SK-N-SH (cell line): ENCODE measurements around the gene CLCN2. TPM values are rescaled to one million over a fixed set of nuclear protein-coding genes. Genes with fewer than 3 reads are reported as not detected.

Source experiments
- CTCF ChIA-PET: fragments of 300-600, 350-600 bp; formaldehyde crosslinking; extraction: SDS; loops from one replicate; lab custom pipeline; 2021; lab: Yijun Ruan, JAX
- POLR2A ChIA-PET: fragments of 350-600 bp; sonication (Branson Sonifier 250); formaldehyde crosslinking; extraction: SDS; loops from one replicate; lab custom pipeline; 2020; ENCODE audit warnings: antibody characterized with exemption, inconsistent platforms; lab: Yijun Ruan, JAX
- DNase-seq: peaks from one replicate; pipeline ENCODE4 v3.0.0; 2012
- H2AFZ ChIP-seq: fragments of 200-600 bp; sonication (generic); 2 replicates; pipeline ENCODE4 v1.8.1; 2016; ENCODE audit warnings: antibody characterized with exemption, mild to moderate bottlenecking, low read depth
- H3F3A ChIP-seq: fragments of 200-600 bp; sonication (generic); replicated peaks from 2 replicates; pipeline ENCODE3; 2016; ENCODE audit warnings: antibody characterized with exemption, mild to moderate bottlenecking; ENCODE audit not compliant: insufficient read depth
- H3K27ac ChIP-seq, 2 experiments: fragments of 200-500 bp in 1 of 2; fragments of 200-600 bp in 1 of 2; sonication (Bioruptor generic) in 1 of 2; sonication (generic), shearing (Covaris generic) in 1 of 2; 2 replicates each; pipeline versions ENCODE4 v1.5.1 to v1.6.1; 2014 to 2016; ENCODE audit warnings: low read depth in 2 of 2, inconsistent platforms in 1 of 2, low read length in 1 of 2, mild to moderate bottlenecking in 1 of 2, mixed read lengths in 1 of 2
- H3K27me3 ChIP-seq: fragments of 200-600 bp; sonication (generic), shearing (Covaris generic); 2 replicates; pipeline ENCODE4 v1.6.1; 2016; ENCODE audit warnings: mixed run types; ENCODE audit not compliant: insufficient read depth
- H3K36me3 ChIP-seq, 2 experiments: fragments of 200-500 bp in 1 of 2; fragments of 200-600 bp in 1 of 2; sonication (Bioruptor generic) in 1 of 2; sonication (generic) in 1 of 2; replicated peaks in 1 of 2; 2 replicates each; pipeline versions ENCODE3 to v1.5.1; 2014 to 2016; ENCODE audit warnings: low read length in 1 of 2, mild to moderate bottlenecking in 1 of 2; ENCODE audit not compliant: insufficient read depth in 2 of 2, control insufficient read depth in 1 of 2
- H3K4me1 ChIP-seq, 2 experiments: fragments of 200-500 bp in 1 of 2; fragments of 200-600 bp in 1 of 2; sonication (Bioruptor generic) in 1 of 2; sonication (generic), shearing (Covaris generic) in 1 of 2; 2 replicates each; pipeline versions ENCODE4 v1.5.1 to v1.6.1; 2014 to 2016; ENCODE audit warnings: low read depth in 1 of 2, low read length in 1 of 2, mixed run types in 1 of 2; ENCODE audit not compliant: insufficient read depth in 2 of 2, control insufficient read depth in 1 of 2
- H3K4me2 ChIP-seq: fragments of 200-600 bp; sonication (generic), shearing (Covaris generic); 2 replicates; pipeline ENCODE4 v1.6.1; 2017; ENCODE audit warnings: mixed run types
- H3K4me3 ChIP-seq, 2 experiments: fragments of 200-500 bp in 1 of 2; fragments of 200-600 bp in 1 of 2; sonication (Bioruptor generic) in 1 of 2; sonication (generic), shearing (Covaris generic) in 1 of 2; 2 replicates each; pipeline versions ENCODE4 v1.5.1 to v1.8.1; 2014 to 2016; ENCODE audit warnings: low read depth in 2 of 2, inconsistent platforms in 1 of 2, low read length in 1 of 2, mild to moderate bottlenecking in 1 of 2, mixed read lengths in 1 of 2, moderate library complexity in 1 of 2
- H3K79me2 ChIP-seq: fragments of 200-600 bp; sonication (generic); 2 replicates; pipeline ENCODE4 v1.8.1; 2017; ENCODE audit warnings: mild to moderate bottlenecking; ENCODE audit not compliant: insufficient read depth
- H3K9ac ChIP-seq: fragments of 200-600 bp; sonication (generic); 2 replicates; pipeline ENCODE4 v1.6.1; 2017; ENCODE audit warnings: mixed run types
- H3K9me2 ChIP-seq: fragments of 200-600 bp; sonication (generic); 2 replicates; pipeline ENCODE4 v1.6.1; 2017; ENCODE audit warnings: mixed run types
- H3K9me3 ChIP-seq: fragments of 200-600 bp; sonication (generic); 2 replicates; pipeline ENCODE4 v1.6.1; 2017; ENCODE audit warnings: mixed run types, mild to moderate bottlenecking, moderate library complexity
- H4K20me1 ChIP-seq: fragments of 200-600 bp; sonication (generic); 2 replicates; pipeline ENCODE4 v1.6.1; 2017; ENCODE audit warnings: mild to moderate bottlenecking, mixed run types; ENCODE audit not compliant: insufficient read depth
- CHD2 ChIP-seq: fragments of 150-350 bp; IDR thresholded peaks from 2 replicates; pipeline ENCODE4 v1.6.1; 2018; ENCODE audit warnings: low read length; ENCODE audit not compliant: partially characterized antibody
- ELF1 ChIP-seq: IDR thresholded peaks from 2 replicates; pipeline ENCODE4 v1.4.0; 2012
- FOSL2 ChIP-seq: IDR thresholded peaks from 2 replicates; pipeline ENCODE4 v1.4.0; 2012; ENCODE audit warnings: low read depth, mild to moderate bottlenecking, moderate library complexity, borderline replicate concordance
- GABPA ChIP-seq: IDR thresholded peaks from 2 replicates; pipeline ENCODE4 v1.4.0; 2012; ENCODE audit warnings: low read depth, mild to moderate bottlenecking
- NRF1 ChIP-seq: IDR thresholded peaks from 2 replicates; pipeline ENCODE4 v1.6.1; 2012; ENCODE audit warnings: low read depth, mild to moderate bottlenecking, low read length
- POLR2AphosphoS5 ChIP-seq: IDR thresholded peaks from 2 replicates; pipeline ENCODE4 v1.6.1; 2012; ENCODE audit warnings: low read depth, low read length
- RAD21 ChIP-seq: IDR thresholded peaks from 2 replicates; pipeline ENCODE4 v1.6.1; 2012; ENCODE audit warnings: mild to moderate bottlenecking, low read length
- TCF12 ChIP-seq: IDR thresholded peaks from 2 replicates; pipeline ENCODE4 v1.4.0; 2012
- TEAD4 ChIP-seq: IDR thresholded peaks from 2 replicates; pipeline ENCODE4 v1.4.0; 2012; ENCODE audit warnings: mild to moderate bottlenecking, borderline replicate concordance; ENCODE audit not compliant: insufficient read depth
- YY1 ChIP-seq: IDR thresholded peaks from 2 replicates; pipeline ENCODE4 v1.4.0; 2012; ENCODE audit warnings: low read depth, mild to moderate bottlenecking
- WGBS: methylation state at CpG from one replicate; pipeline ENCODE4 v1.1.6; 2017; ENCODE audit warnings: low lambda C conversion rate; 5-methylcytosine and 5-hydroxymethylcytosine counted together
- polyA plus RNA-seq, 3 experiments: library from polyadenylated mRNA; depleted of rRNA; stranded (reverse); fragments of >200 nt; gene quantifications; 2 replicates each; pipeline ENCODE4 v1.2.3, GENCODE V29; 2012
- TF ChIP-seq, protein P1 (sequence below): IDR thresholded peaks from 2 replicates; pipeline ENCODE4; 2012
- TF ChIP-seq, protein P2 (sequence below): IDR thresholded peaks from 2 replicates; pipeline ENCODE4 v1.6.1; 2012; ENCODE audit warnings: mild to moderate bottlenecking, low read depth, low read length, moderate library complexity

Gene CLCN2
- polyA plus RNA-seq, 1 of the 3 experiments (the other 2 are of a cell fraction) = 9.1 TPM

DNA sequence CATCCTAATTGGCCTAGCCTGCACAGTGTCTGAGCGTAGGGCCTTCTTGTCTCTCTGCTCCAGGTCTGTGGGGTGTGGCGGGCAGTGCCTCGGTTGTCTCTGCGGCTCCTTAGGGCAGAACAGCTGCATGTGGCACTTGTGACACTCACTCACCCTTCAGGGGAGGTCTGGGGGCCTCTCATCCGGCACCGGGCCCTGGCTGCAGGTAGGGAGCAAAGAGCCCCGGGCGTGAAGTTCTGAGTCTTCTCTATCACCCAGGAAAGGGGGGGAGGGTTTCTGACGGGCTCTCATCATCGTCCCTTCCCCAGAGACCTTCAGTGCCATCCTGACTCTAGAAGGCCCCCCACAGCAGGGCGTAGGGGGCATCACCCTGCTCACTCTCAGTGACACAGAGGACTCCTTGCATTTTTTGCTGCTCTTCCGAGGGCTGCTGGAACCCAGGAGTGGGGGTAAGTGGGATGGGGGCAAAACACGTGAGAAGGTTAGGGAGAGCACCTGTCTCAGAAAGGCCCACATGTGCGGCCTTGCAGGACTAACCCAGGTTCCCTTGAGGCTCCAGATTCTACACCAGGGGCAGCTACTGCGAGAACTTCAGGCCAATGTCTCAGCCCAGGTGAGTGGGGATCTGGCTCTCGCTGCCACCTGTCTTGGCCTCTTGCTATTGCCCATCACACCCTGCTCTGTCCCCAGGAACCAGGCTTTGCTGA lies 21.1 kb upstream of the CLCN2 start:
- Histone ChIP-seq H2AFZ (no peak overlapping the region), H3K4me3 (no peak overlapping the region), H3K9me2 (no peaks in the 10 kb centered on the region), H4K20me1 (no peaks in the 10 kb centered on the region), H3K4me1 (peaks cover 0 to 12% of the 10 kb centered on the region in 2 experiments; a peak in 1 of 4 replicates), H3K79me2 (no peaks in the 10 kb centered on the region), H3K9ac (no peak overlapping the region), H3K9me3 (no peaks in the 10 kb centered on the region), H3K27ac (no peak overlapping the region), H3F3A (peaks cover 4% of the 10 kb centered on the region), H3K27me3 (peaks cover 7% of the 10 kb centered on the region; the same call in 1 of the 2 replicates), H3K36me3 (no peaks in the 10 kb centered on the region), H3K4me2 (no peak overlapping the region)
- TF ChIP-seq YY1 (no peak), ELF1 (no peak), GABPA (no peak), RAD21 (no peak), FOSL2 (no peak), CHD2 (no peak), TEAD4 (no peak), TCF12 (no peak), POLR2AphosphoS5 (no peak), NRF1 (no peak)
- TF ChIP-seq, protein P1, sequence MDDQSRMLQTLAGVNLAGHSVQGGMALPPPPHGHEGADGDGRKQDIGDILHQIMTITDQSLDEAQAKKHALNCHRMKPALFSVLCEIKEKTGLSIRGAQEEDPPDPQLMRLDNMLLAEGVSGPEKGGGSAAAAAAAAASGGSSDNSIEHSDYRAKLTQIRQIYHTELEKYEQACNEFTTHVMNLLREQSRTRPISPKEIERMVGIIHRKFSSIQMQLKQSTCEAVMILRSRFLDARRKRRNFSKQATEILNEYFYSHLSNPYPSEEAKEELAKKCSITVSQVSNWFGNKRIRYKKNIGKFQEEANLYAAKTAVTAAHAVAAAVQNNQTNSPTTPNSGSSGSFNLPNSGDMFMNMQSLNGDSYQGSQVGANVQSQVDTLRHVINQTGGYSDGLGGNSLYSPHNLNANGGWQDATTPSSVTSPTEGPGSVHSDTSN = no peak
- TF ChIP-seq, protein P2, sequence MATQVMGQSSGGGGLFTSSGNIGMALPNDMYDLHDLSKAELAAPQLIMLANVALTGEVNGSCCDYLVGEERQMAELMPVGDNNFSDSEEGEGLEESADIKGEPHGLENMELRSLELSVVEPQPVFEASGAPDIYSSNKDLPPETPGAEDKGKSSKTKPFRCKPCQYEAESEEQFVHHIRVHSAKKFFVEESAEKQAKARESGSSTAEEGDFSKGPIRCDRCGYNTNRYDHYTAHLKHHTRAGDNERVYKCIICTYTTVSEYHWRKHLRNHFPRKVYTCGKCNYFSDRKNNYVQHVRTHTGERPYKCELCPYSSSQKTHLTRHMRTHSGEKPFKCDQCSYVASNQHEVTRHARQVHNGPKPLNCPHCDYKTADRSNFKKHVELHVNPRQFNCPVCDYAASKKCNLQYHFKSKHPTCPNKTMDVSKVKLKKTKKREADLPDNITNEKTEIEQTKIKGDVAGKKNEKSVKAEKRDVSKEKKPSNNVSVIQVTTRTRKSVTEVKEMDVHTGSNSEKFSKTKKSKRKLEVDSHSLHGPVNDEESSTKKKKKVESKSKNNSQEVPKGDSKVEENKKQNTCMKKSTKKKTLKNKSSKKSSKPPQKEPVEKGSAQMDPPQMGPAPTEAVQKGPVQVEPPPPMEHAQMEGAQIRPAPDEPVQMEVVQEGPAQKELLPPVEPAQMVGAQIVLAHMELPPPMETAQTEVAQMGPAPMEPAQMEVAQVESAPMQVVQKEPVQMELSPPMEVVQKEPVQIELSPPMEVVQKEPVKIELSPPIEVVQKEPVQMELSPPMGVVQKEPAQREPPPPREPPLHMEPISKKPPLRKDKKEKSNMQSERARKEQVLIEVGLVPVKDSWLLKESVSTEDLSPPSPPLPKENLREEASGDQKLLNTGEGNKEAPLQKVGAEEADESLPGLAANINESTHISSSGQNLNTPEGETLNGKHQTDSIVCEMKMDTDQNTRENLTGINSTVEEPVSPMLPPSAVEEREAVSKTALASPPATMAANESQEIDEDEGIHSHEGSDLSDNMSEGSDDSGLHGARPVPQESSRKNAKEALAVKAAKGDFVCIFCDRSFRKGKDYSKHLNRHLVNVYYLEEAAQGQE = no peak
- WGBS = 86% methylated on average over 10 of the region's 16 CpGs
- POLR2A ChIA-PET = interaction anchor here (1.3 kb wide), 1 partner anchor 10 kb away, joined by 3 read pairs; no protein-coding TSS in a partner anchor
- CTCF ChIA-PET = interaction anchor here (0.6 to 3.8 kb wide), 5 partner anchors 10 to 131 kb away, joined by 3 to 26 read pairs (median 8); no protein-coding TSS in a partner anchor
- DNase-seq = no peak
